Measurements from ENCODE around the gene ARHGAP33. TPM values are rescaled to one million over a fixed set of nuclear protein-coding genes. Genes with fewer than 3 reads are reported as not detected.

Gene ARHGAP33
- total RNA-seq, 1 donor from 2014 or later = 15.2 TPM

DNA sequence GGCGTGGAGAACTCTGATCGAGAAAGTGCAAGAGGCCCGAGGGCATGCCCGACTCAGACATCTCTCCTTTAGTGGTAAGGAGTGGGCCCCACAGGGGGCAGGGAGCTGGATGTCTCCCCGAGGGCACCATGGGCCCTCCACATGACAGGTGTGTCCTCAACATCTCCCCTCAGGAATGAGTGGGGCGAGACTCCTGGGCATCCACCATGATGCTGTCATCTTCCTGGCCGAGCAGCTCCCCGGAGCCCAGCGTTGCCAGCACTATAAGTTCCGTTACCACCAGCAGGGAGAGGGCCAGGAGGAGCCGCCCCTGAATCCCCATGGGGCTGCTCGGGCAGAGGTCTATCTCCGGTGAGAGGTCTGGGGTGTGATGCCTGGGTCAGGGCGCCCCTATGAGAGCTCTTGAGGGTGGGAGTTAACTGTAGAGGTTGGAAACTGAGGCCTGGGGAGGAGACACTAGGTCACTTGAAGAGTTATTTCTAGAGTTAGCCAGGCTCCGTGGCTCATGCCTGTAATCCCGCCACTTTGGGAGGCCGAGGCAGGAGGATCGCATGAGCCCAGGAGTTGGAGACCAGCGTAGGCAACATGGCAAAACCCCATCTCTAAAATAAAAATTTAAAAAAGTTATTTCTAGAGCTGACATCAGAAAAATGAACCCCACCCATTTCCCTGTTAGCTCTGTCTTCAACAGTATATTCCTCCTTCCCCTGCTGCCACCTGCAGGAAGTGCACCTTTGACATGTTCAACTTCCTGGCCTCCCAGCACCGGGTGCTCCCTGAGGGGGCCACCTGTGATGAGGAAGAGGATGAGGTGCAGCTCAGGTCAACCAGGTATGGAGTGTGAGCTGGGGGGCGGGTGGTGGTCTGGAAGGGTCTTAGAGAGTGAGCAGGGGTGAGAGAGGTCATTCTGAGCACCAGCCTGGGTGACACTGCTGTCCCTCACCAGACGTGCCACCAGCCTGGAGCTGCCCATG, 38.2 kb upstream of the ARHGAP33 start:
- H3K4me1 Mint-ChIP-seq (ENCODE audit: unreplicated experiment) = peaks cover 8% of the 10 kb centered on the region
- H3K27me3 Mint-ChIP-seq (ENCODE audit: unreplicated experiment) = no peaks in the 10 kb centered on the region
- H3K36me3 Mint-ChIP-seq (ENCODE audit: unreplicated experiment) = peaks cover 35% of the 10 kb centered on the region
- H3K27ac Mint-ChIP-seq (ENCODE audit: unreplicated experiment) = peak overlapping the region; percentile 31
- DNase-seq (ENCODE audit: extremely low spot score, unreplicated experiment) = no peak
- H3K9me3 Mint-ChIP-seq (ENCODE audit: unreplicated experiment) = no peaks in the 10 kb centered on the region
- no peak overlapping the region for H3K4me3 Mint-ChIP-seq (ENCODE audit: unreplicated experiment)
- TF ChIP-seq, protein P1, sequence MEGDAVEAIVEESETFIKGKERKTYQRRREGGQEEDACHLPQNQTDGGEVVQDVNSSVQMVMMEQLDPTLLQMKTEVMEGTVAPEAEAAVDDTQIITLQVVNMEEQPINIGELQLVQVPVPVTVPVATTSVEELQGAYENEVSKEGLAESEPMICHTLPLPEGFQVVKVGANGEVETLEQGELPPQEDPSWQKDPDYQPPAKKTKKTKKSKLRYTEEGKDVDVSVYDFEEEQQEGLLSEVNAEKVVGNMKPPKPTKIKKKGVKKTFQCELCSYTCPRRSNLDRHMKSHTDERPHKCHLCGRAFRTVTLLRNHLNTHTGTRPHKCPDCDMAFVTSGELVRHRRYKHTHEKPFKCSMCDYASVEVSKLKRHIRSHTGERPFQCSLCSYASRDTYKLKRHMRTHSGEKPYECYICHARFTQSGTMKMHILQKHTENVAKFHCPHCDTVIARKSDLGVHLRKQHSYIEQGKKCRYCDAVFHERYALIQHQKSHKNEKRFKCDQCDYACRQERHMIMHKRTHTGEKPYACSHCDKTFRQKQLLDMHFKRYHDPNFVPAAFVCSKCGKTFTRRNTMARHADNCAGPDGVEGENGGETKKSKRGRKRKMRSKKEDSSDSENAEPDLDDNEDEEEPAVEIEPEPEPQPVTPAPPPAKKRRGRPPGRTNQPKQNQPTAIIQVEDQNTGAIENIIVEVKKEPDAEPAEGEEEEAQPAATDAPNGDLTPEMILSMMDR (IDR thresholded peaks at IDR 0.05) = no peak

DNA sequence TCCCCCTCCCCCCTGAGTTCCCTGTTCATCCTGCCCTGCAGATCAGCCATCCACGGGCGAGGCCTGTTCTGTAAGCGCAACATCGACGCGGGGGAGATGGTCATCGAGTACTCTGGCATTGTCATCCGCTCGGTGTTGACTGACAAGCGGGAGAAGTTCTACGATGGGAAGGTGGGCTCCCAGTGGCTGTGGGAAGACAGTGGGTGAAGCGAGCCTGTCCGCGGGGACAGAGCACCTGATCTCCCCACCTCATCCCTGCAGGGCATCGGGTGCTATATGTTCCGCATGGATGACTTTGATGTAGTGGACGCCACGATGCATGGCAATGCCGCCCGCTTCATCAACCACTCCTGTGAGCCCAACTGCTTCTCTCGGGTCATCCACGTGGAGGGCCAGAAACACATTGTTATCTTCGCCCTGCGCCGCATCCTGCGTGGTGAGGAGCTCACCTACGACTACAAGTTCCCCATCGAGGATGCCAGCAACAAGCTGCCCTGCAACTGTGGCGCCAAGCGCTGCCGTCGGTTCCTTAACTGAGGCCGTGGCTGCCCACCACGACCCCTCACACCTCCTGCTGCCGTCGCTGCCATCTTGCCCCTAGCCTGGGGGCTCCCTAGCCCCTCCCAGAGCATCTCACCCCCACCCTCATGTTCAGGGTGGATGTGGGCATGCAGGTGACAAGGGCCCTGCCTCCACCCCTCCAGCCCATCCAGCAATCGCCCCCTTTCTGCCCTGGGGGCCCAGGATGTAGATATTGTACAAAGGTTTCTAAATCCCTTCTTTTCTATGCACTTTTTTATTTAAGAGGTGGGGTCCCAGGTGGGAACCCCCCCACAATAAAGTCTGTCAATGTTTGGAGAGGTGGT, 37.1 kb upstream of the ARHGAP33 start:
- peaks cover 39% of the 10 kb centered on the region for H3K36me3 Mint-ChIP-seq (ENCODE audit: unreplicated experiment)
- H3K4me3 Mint-ChIP-seq (ENCODE audit: unreplicated experiment) = no peak overlapping the region
- no peaks in the 10 kb centered on the region for H3K9me3 Mint-ChIP-seq (ENCODE audit: unreplicated experiment)
- no peak overlapping the region for H3K27ac Mint-ChIP-seq (ENCODE audit: unreplicated experiment)
- no peak for DNase-seq (ENCODE audit: extremely low spot score, unreplicated experiment)
- TF ChIP-seq, protein P1 (IDR thresholded peaks at IDR 0.05) = no peak
- no peaks in the 10 kb centered on the region for H3K27me3 Mint-ChIP-seq (ENCODE audit: unreplicated experiment)
- peaks cover 10% of the 10 kb centered on the region for H3K4me1 Mint-ChIP-seq (ENCODE audit: unreplicated experiment)

DNA sequence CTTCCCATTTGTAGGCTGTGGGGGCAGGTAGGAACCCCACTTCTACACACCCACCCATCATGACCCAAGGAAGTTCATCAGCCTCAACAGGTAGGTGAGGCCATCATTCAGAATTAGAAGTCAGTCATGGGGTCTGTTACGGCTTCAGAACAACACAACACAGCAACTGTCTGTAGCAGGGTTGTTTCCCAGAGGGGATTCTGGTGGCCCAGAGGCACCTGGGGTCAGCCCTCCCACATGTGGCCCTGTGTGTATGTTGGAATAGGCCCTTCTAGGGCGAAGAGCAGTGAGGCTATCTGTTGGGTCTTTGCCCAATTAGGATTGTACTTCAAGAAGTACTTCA, 36.5 kb upstream of the ARHGAP33 start:
- Mint-ChIP-seq H3K36me3 (ENCODE audit: unreplicated experiment) (peaks cover 39% of the 10 kb centered on the region), H3K27ac (ENCODE audit: unreplicated experiment) (no peak overlapping the region), H3K27me3 (ENCODE audit: unreplicated experiment) (no peaks in the 10 kb centered on the region), H3K4me1 (ENCODE audit: unreplicated experiment) (peaks cover 10% of the 10 kb centered on the region), H3K4me3 (ENCODE audit: unreplicated experiment) (no peak overlapping the region), H3K9me3 (ENCODE audit: unreplicated experiment) (no peaks in the 10 kb centered on the region)
- no peak for DNase-seq (ENCODE audit: extremely low spot score, unreplicated experiment)
- TF ChIP-seq, protein P1 (IDR thresholded peaks at IDR 0.05) = no peak

DNA sequence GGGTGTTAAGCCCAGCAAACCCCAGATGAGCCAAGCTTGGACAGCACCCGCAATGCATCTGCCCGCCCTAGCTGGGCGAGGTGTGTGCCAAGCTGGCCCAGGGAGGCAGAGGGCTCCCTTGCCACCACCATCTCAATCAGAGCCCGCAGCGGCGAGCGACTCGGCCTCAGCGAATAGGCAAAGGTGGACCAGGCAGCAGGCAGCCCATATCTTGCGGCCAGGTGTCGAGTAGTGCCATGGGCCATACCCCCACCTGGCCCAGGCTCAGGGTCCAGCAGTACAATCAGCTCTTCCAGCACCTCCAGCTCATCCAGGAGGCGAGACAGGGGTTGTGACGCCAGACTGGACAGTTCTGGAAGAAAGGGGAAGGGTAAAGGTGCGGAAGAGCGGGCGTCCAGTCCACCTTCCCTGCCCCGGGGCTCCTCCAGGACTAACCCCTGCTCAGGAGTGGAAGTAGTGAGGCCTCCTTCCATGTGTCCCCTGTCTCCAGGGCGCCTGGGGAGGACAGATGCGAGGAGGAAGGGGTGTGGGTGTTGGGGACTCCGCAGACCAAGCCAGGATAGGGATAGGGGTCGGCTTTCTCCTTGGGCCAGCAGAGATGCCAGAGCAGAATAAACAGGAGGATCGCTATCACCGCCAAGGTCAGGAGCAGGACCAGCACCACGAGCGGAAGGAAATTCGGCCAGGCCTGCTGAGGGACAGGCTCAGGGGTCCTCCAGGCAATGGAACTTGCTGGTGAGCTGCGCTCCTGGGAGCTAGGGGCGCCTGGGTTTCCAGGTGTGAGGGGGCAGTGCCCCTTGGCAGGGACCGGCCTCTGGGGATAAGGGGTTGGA, 35.9 kb upstream of the ARHGAP33 start:
- Mint-ChIP-seq H3K4me1 (ENCODE audit: unreplicated experiment) (peaks cover 13% of the 10 kb centered on the region), H3K27me3 (ENCODE audit: unreplicated experiment) (no peaks in the 10 kb centered on the region), H3K4me3 (ENCODE audit: unreplicated experiment) (peak overlapping the region; percentile 84), H3K36me3 (ENCODE audit: unreplicated experiment) (peaks cover 33% of the 10 kb centered on the region), H3K27ac (ENCODE audit: unreplicated experiment) (no peak overlapping the region), H3K9me3 (ENCODE audit: unreplicated experiment) (no peaks in the 10 kb centered on the region)
- DNase-seq (ENCODE audit: extremely low spot score, unreplicated experiment) = no peak
- TF ChIP-seq, protein P1 (IDR thresholded peaks at IDR 0.05) = no peak

Measured in osteocyte (in vitro differentiated cells).